Left hindlimb (tissue), 1 donor: ENCODE data around the gene PGA5.

Source experiments
- DNase-seq: peaks from one replicate; pipeline ENCODE4 v3.0.0-alpha.2; 2018

PGA5 gene

GRCh38 chr11:61268588-61269250 is 27.7 kb downstream of the PGA5 start:
- DNase-seq: no peak

- DNase-seq: no peak
Observed at GRCh38 chr11:61270354-61271076, 29.5 kb downstream of the PGA5 start.

- DNase-seq: no peak
Observed at GRCh38 chr11:61272731-61273130, 31.8 kb downstream of the PGA5 start.

GRCh38 chr11:61273178-61274078 is 32.5 kb downstream of the PGA5 start:
- DNase-seq: no peak

- no peak for DNase-seq
Observed at GRCh38 chr11:61274084-61274483, 33.1 kb downstream of the PGA5 start.

GRCh38 chr11:61275191-61275590 is 34.2 kb downstream of the PGA5 start:
- DNase-seq: no peak

GRCh38 chr11:61277186-61278000 is 36.4 kb downstream of the PGA5 start:
- no peak for DNase-seq

- no peak for DNase-seq
Observed at GRCh38 chr11:61278001-61278470, 37.1 kb downstream of the PGA5 start.

- no peak for DNase-seq
Observed at GRCh38 chr11:61279934-61280659, 39.1 kb downstream of the PGA5 start.

- no peak for DNase-seq
Observed at GRCh38 chr11:61280883-61281580, 40.1 kb downstream of the PGA5 start.

GRCh38 chr11:61281581-61282250 is 40.7 kb downstream of the PGA5 start:
- DNase-seq: peak; percentile 66

- DNase-seq: no peak
Observed at GRCh38 chr11:61283613-61284012, 42.6 kb downstream of the PGA5 start.

- DNase-seq: no peak
Observed at GRCh38 chr11:61287338-61287977, 46.5 kb downstream of the PGA5 start.

GRCh38 chr11:61290905-61291690 is 50.1 kb downstream of the PGA5 start:
- DNase-seq: no peak

- DNase-seq: no peak
Observed at GRCh38 chr11:61292356-61292755, 51.4 kb downstream of the PGA5 start.

- peak; percentile 82 for DNase-seq
Observed at GRCh38 chr11:61293867-61294716, 53.1 kb downstream of the PGA5 start.

- DNase-seq: peak; percentile 78
Observed at GRCh38 chr11:61294717-61295595, 54.0 kb downstream of the PGA5 start, which contains the start of gene VWCE. VWCE (minus strand) TSS chr11:61295316; CDS start chr11:61295037, 279 bp downstream.
